Activated CD4-positive, alpha-beta T cell treated with anti-CD3 and anti-CD28 coated beads, Interleukin-10, Interleukin-2, amounts not matched to agents 100 ng/mL and 50 ng/mL, durations not matched to agents 16 hours and 8 hours (primary cell): Measurements from ENCODE around the gene C1QB.
"Not testable (repeated sequence)": the region's sequence is repeated elsewhere in the genome, so short reads cannot be mapped to it uniquely, and the experiment has no call there.

ENCODE experiments used
- DNase-seq: peaks from one replicate; pipeline ENCODE4 v3.0.0-alpha.2; 2020

The C1QB gene

DNA sequence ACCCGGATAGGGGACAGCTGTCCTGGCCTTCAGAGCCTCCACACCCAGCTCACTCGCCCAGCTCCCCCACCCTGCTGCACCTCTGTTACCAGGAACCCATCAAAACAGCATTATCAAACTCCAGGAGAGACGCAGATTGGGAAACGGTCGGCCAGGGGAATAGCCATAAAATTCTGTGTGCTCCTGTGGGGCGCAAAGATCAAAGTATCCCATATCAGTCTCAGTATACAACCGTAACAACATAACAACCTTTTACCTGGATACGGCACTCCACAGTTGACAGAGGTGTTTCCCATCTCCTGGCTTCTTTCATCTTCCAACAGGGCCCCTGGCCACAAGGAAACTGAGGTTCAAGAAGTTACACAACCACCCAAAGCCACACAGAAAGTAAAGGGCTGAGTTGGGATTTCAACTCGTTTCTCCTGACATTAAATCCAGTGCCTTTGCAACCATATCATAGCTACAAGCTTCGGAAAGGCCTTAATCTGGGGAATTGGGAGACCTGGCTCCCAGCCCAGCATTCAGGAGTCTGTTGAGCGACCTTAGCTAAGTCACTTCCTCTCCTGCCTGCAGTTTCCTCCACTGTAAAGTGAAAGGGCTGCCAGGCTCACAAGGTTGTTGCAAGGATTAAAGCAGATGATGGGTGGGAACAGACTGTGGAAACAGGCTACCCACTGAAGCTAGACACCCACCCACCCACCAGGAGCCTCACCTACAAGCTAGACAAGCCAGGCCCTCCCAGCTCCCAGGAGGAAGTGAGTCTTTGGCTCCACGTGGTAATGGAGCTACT is 49.5 kb downstream of the C1QB start:
- no peak for DNase-seq

DNA sequence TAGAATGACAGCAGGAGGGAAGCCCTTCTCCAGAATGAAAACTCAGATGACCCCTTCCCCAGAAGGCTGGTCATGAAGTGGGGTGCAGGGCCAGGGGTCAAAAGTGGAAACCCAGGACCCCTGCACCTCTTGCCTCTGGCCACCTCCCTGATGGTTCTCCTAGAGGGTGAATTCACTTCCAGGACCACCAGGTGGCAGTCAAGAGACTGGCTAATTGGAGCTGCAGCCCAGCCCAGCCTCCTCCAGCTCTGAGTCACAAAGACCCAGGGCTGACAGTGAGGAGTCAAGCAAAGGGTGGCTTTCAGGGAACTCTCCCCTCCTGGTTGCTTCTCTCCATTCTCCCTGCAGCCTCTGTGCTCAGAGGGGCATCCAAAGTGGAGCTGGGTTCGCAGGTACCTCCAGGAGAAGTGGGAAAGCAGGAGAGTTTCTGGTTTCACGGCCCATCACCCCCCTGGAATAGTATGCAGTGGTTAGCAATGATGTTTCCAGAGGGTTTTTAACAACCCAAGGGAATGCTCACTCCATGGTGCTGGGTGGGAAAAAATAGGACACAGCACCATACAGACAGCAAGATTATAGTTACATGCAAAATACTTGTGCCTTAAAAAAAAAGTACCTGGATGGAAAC is 51.5 kb downstream of the C1QB start:
- peak; percentile 88 for DNase-seq

GRCh38 chr1:22705586-22705985 is 52.5 kb downstream of the C1QB start:
- no peak for DNase-seq

- not testable (repeated sequence) for DNase-seq
Observed at GRCh38 chr1:22706100-22706499, 53.1 kb downstream of the C1QB start.

GRCh38 chr1:22708777-22709176 is 55.7 kb downstream of the C1QB start:
- DNase-seq = no peak

DNA sequence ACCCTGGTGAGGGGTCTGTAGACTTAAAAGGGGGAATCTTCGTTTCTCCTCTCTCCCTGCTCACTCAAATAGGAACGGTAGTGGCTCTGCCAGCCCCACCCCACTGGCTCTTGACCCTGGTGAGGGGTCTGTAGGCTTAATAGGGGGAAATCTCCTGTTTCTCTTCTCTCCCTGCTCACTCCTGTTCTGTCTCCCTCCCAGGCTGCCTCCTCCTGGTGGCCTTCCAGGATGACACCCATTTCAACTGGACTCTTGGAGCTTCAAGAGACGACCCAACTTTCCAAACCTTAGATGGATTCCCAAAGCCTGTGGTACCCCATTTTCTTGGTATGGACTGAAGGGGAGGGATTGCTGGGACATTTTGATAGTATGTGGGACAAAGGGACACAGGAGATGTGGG is 56.2 kb downstream of the C1QB start:
- no peak for DNase-seq

- peak; percentile 7 for DNase-seq
Observed at GRCh38 chr1:22709891-22710700, 57.1 kb downstream of the C1QB start.

GRCh38 chr1:22710701-22711049 is 57.6 kb downstream of the C1QB start, which contains the start of gene EPHB2:
Gene EPHB2 (plus strand): TSS chr1:22710839. CDS start chr1:22710983, 144 bp downstream.
- DNase-seq = peak; percentile 14

GRCh38 chr1:22711071-22711470 is 58.0 kb downstream of the C1QB start:
- DNase-seq = no peak
